Thoracic aorta (tissue), 2 donors: Measurements from ENCODE around the gene FANCD2. TPM values are rescaled to one million over a fixed set of nuclear protein-coding genes. Genes with fewer than 3 reads are reported as not detected.
"Not testable (repeated sequence)": the region's sequence is repeated elsewhere in the genome, so short reads cannot be mapped to it uniquely, and the experiment has no call there.

Source experiments
- ATAC-seq: fragments of 150-250 bp; one replicate; pipeline ENCODE4 v1.8.0; 2017; ENCODE audit warnings: low read depth; ENCODE audit not compliant: insufficient number of reproducible peaks, low FRiP score
- DNase-seq: peaks from one replicate; pipeline ENCODE4 v3.0.0-alpha.2; 2020; ENCODE audit warnings: low spot score
- H3K27ac ChIP-seq, 2 donors: fragments of 200-600 bp; sonication (generic); 1 replicate in 1 of 2; 2 replicates in 1 of 2; pipeline ENCODE4 v1.5.1; 2016; ENCODE audit warnings: mild to moderate bottlenecking in 2 of 2, moderate library complexity in 2 of 2
- H3K27me3 ChIP-seq: fragments of 200-600 bp; sonication (generic); replicated peaks from 2 replicates; pipeline ENCODE4 v1.6.0; 2016; ENCODE audit warnings: mild to moderate bottlenecking; ENCODE audit not compliant: insufficient read depth
- H3K36me3 ChIP-seq: fragments of 200-600 bp; sonication (generic); one replicate; pipeline ENCODE4 v1.5.1; 2016
- H3K4me1 ChIP-seq, 2 donors: fragments of 200-600 bp; sonication (generic); 1 replicate in 1 of 2; 2 replicates in 1 of 2; pipeline versions ENCODE4 v1.5.1 to v1.6.0; 2016; ENCODE audit warnings: low read depth in 2 of 2, mild to moderate bottlenecking in 1 of 2; ENCODE audit not compliant: control insufficient read depth in 1 of 2
- H3K4me3 ChIP-seq: fragments of 200-600 bp; sonication (generic); 2 replicates; pipeline ENCODE4 v1.5.1; 2016; ENCODE audit warnings: mild to moderate bottlenecking
- H3K9me3 ChIP-seq: fragments of 200-600 bp; sonication (generic); 2 replicates; pipeline ENCODE4 v1.5.1; 2016
- total RNA-seq, 2 donors: library from RNA; depleted of rRNA; stranded (reverse); fragments of >200 nt; gene quantifications; one replicate each; pipeline versions ENCODE4 v1.1.0 to v1.2.3, GENCODE V29; 2016
- TF ChIP-seq, protein P1 (sequence below): fragments of 200-600 bp; sonication (generic); IDR thresholded peaks from one replicate; pipeline ENCODE4 v1.5.1; 2019; ENCODE audit warnings: antibody characterized with exemption

The FANCD2 gene
- total RNA-seq, 2 donors from 2014 or later, result 1.3 to 9.9 TPM

DNA sequence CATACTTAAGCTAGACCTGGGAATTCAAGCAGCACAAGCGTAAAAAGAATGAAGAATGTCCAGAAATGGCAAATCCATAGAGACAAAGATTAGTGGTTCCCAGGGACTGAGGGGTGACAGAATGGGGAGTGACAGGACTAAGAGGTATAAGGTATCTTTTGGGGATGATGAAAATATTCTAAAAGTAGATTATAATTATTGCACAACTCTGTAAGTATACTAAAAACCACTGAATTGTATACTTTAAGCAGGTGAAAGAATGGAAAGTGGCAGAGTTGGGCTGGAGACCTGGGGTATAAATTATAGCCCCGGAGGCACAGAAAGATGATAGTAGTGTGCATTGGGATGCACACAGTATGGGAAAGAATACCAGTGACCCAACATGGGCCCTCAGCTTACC lies 94.8 kb downstream of the FANCD2 start:
- Histone ChIP-seq H3K4me1 (peaks cover 17 to 26% of the 10 kb centered on the region in 2 donors), H3K4me3 (no peak overlapping the region), H3K9me3 (no peaks in the 10 kb centered on the region), H3K36me3 (peaks cover 9% of the 10 kb centered on the region), H3K27ac (no peak overlapping the region), H3K27me3 (no peaks in the 10 kb centered on the region)
- TF ChIP-seq, protein P1, sequence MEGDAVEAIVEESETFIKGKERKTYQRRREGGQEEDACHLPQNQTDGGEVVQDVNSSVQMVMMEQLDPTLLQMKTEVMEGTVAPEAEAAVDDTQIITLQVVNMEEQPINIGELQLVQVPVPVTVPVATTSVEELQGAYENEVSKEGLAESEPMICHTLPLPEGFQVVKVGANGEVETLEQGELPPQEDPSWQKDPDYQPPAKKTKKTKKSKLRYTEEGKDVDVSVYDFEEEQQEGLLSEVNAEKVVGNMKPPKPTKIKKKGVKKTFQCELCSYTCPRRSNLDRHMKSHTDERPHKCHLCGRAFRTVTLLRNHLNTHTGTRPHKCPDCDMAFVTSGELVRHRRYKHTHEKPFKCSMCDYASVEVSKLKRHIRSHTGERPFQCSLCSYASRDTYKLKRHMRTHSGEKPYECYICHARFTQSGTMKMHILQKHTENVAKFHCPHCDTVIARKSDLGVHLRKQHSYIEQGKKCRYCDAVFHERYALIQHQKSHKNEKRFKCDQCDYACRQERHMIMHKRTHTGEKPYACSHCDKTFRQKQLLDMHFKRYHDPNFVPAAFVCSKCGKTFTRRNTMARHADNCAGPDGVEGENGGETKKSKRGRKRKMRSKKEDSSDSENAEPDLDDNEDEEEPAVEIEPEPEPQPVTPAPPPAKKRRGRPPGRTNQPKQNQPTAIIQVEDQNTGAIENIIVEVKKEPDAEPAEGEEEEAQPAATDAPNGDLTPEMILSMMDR, result no peak
- ATAC-seq, result no peak
- DNase-seq, result no peak

- peaks cover 23% of the 10 kb centered on the region for H3K36me3 ChIP-seq
- TF ChIP-seq, protein P1, result no peak
Measured at GRCh38 chr3:10122724-10123123, 96.5 kb downstream of the FANCD2 start.

DNA sequence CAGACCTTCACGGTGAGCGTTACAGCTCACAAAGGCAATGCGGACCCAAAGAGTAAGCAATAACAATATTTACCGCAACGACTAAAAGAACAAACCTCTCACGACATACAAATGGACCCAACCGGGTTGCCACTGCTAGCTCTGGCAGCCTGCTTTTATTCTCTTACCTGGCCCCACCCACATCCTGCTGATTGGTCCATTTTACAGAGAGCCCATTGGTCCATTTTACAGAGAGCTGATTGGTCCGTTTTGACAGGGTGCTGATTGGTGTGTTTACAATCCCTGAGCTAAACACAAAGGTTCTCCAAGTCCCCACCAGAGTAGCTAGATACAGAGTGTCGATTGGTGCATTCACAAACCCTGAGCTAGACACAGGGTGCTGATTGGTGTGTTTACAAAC lies 109.6 kb downstream of the FANCD2 start:
- H3K4me3 ChIP-seq, H3K36me3 ChIP-seq, H3K27ac ChIP-seq, H3K27me3 ChIP-seq, H3K4me1 ChIP-seq, ATAC-seq, H3K9me3 ChIP-seq, DNase-seq: not testable (repeated sequence)

More at GRCh38 chr3:10122724-10123123, 96.5 kb downstream of the FANCD2 start:
- H3K27me3 ChIP-seq, result no peaks in the 10 kb centered on the region
- H3K9me3 ChIP-seq, result no peaks in the 10 kb centered on the region
- peaks cover 4 to 10% of the 10 kb centered on the region in 2 donors for H3K4me1 ChIP-seq
- DNase-seq, result no peak
- H3K27ac ChIP-seq, result no peak overlapping the region
- H3K4me3 ChIP-seq, result no peak overlapping the region
- ATAC-seq, result no peak

DNA sequence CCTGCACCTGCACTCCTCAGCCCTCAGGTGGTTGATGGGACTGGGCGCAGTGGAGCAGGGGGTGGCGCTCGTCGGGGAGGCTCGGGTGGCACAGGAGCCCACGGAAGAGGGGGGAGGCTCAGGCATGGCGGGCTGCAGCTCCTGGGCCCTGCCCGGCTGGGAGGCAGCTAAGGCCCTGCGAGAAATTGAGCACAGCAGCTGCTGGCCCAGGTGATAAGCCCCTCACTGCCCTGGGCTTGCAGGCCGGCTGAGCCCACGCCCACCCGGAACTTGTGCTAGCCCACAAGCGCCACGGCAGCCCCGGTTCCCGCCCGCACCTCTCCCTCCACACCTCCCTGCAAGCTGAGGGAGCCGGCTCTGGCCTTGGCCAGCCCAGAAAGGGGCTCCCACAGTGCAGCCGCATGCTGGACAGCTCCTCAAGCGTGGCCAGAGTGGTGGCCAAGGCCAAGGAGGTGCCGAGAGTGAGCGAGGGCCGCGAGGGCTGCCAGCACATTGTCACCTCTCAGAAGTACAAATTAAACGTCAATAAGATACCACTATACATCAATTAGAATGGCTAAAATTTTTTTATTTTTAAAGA lies 110.3 kb downstream of the FANCD2 start:
- Histone ChIP-seq H3K36me3 (no peaks in the 10 kb centered on the region), H3K9me3 (no peaks in the 10 kb centered on the region), H3K4me1 (no peaks in the 10 kb centered on the region), H3K4me3 (no peak overlapping the region), H3K27ac (no peak overlapping the region), H3K27me3 (no peaks in the 10 kb centered on the region)
- TF ChIP-seq, protein P1, result no peak
- ATAC-seq (no peak), DNase-seq (no peak)

GRCh38 chr3:10137178-10137577 lies 110.9 kb downstream of the FANCD2 start:
- no peak for ATAC-seq
- H3K27ac ChIP-seq, result no peak overlapping the region
- no peak overlapping the region for H3K4me3 ChIP-seq

More at GRCh38 chr3:10137178-10137577, 110.9 kb downstream of the FANCD2 start:
- Histone ChIP-seq H3K9me3 (no peaks in the 10 kb centered on the region), H3K4me1 (no peaks in the 10 kb centered on the region), H3K36me3 (no peaks in the 10 kb centered on the region), H3K27me3 (no peaks in the 10 kb centered on the region)
- no peak for DNase-seq
- TF ChIP-seq, protein P1, result no peak
